Measurements from ENCODE around the gene TMCO4.
"Not testable (repeated sequence)": the region's sequence is repeated elsewhere in the genome, so short reads cannot be mapped to it uniquely, and the experiment has no call there.

The TMCO4 gene

DNA sequence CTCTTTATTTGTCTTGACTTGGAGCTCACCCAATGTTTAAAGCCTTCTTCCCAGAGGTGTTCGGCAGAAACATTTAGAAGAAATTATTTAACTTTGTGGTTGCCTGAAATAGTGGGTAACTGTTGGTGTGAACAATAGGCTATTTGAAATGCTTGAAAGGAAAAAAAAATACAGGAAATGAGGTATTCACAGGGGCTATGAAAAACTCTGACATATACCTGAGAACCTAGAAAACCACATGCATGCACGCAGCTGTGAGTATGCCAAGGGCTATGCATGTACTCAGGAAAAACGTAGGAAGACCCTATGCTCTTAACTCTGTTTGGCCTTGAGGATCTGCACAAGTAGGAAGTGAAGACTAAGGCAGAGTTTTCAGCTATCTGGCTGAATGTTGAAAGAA lies 31.7 kb upstream of the TMCO4 start:
- TF ChIP-seq Cebpa-rat (IDR thresholded peaks at IDR 0.05): no peak
- H3K4me1 ChIP-seq: peaks cover 0 to 1% (median 0%) of the 10 kb centered on the region in 10 experiments; a peak in 2 of 20 replicates

GRCh38 chr1:19828546-19828945 lies 28.8 kb upstream of the TMCO4 start:
- Histone ChIP-seq H3K27me3 (no peaks in the 10 kb centered on the region), H3K4me1 (no peaks in the 10 kb centered on the region), H3K27ac (no peak overlapping the region), H3K4me3 (no peak overlapping the region), H3K9me3 (replicated peaks in 1 of 11) (peaks cover 11 to 42% (median 27%) of the 10 kb centered on the region in 11 experiments), H3K4me2 (no peak overlapping the region), H4K20me1 (no peaks in the 10 kb centered on the region), H3K9ac (no peak overlapping the region), H3K36me3 (no peaks in the 10 kb centered on the region)
- no peak for TF ChIP-seq Cebpa-rat (IDR thresholded peaks at IDR 0.05)

More for the DNA sequence above, 31.7 kb upstream of the TMCO4 start:
- Histone ChIP-seq H4K20me1 (no peaks in the 10 kb centered on the region), H3K9me3 (replicated peaks in 1 of 11) (peaks cover 11 to 42% (median 27%) of the 10 kb centered on the region in 11 experiments), H3K9ac (no peak overlapping the region), H3K27ac (no peak overlapping the region), H3K36me3 (no peaks in the 10 kb centered on the region), H3K4me3 (no peak overlapping the region), H3K4me2 (no peak overlapping the region), H3K27me3 (no peaks in the 10 kb centered on the region)

DNA sequence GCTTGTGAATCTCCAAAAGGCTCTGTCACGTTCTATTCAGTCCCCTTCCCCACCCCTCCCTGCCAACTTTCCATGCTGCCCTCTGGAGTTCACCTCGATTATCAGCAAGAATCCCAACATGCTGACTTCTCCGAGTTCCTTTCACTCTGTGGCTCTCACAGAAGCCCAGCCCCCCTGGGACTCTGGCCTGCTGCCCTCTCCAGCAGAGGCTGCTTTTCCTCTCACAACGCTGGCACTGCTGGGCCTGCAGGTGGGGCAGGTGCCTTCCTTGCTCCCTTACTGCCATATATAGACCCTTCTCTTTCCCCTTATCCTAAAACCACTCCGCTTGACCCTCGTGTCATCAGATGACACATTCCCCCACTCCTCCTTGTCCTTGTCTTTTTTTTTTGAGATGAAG lies 25.6 kb upstream of the TMCO4 start:
- no peak overlapping the region for H3K9ac ChIP-seq
- TF ChIP-seq Cebpa-rat (IDR thresholded peaks at IDR 0.05): no peak
- H3K9me3 ChIP-seq (replicated peaks in 1 of 11): peaks cover 0 to 20% (median 8%) of the 10 kb centered on the region in 11 experiments; a peak in 10 of 22 replicates
- H3K36me3 ChIP-seq: no peaks in the 10 kb centered on the region
- no peak overlapping the region for H3K27ac ChIP-seq
- H3K27me3 ChIP-seq: no peaks in the 10 kb centered on the region
- no peak overlapping the region for H3K4me3 ChIP-seq
- no peak overlapping the region for H3K4me2 ChIP-seq
- no peaks in the 10 kb centered on the region for H3K4me1 ChIP-seq
- H4K20me1 ChIP-seq: no peaks in the 10 kb centered on the region

GRCh38 chr1:19824541-19824940 lies 24.8 kb upstream of the TMCO4 start:
- no peak for TF ChIP-seq Cebpa-rat (IDR thresholded peaks at IDR 0.05)
- no peak overlapping the region for H3K4me2 ChIP-seq
- no peak overlapping the region for H3K9ac ChIP-seq
- no peaks in the 10 kb centered on the region for H3K36me3 ChIP-seq
- no peaks in the 10 kb centered on the region for H3K27me3 ChIP-seq
- peaks cover 0 to 2% (median 2%) of the 10 kb centered on the region in 10 experiments; a peak in 7 of 20 replicates for H3K4me1 ChIP-seq
- no peak overlapping the region for H3K4me3 ChIP-seq
- H3K9me3 ChIP-seq (replicated peaks in 1 of 11): peaks cover 0 to 16% (median 7%) of the 10 kb centered on the region in 11 experiments; a peak in 10 of 22 replicates
- H3K27ac ChIP-seq: no peak overlapping the region
- no peaks in the 10 kb centered on the region for H4K20me1 ChIP-seq

GRCh38 chr1:19824036-19824435 lies 24.3 kb upstream of the TMCO4 start:
- no peaks in the 10 kb centered on the region for H3K27me3 ChIP-seq
- no peak overlapping the region for H3K27ac ChIP-seq
- no peaks in the 10 kb centered on the region for H3K36me3 ChIP-seq
- peaks cover 0 to 7% (median 7%) of the 10 kb centered on the region in 10 experiments; a peak in 9 of 20 replicates for H3K4me1 ChIP-seq
- H3K4me3 ChIP-seq: no peak overlapping the region
- TF ChIP-seq Cebpa-rat (IDR thresholded peaks at IDR 0.05): no peak
- no peaks in the 10 kb centered on the region for H4K20me1 ChIP-seq
- peaks cover 0 to 13% (median 6%) of the 10 kb centered on the region in 11 experiments; a peak in 9 of 22 replicates for H3K9me3 ChIP-seq (replicated peaks in 1 of 11)
- no peak overlapping the region for H3K9ac ChIP-seq
- H3K4me2 ChIP-seq: no peak overlapping the region

DNA sequence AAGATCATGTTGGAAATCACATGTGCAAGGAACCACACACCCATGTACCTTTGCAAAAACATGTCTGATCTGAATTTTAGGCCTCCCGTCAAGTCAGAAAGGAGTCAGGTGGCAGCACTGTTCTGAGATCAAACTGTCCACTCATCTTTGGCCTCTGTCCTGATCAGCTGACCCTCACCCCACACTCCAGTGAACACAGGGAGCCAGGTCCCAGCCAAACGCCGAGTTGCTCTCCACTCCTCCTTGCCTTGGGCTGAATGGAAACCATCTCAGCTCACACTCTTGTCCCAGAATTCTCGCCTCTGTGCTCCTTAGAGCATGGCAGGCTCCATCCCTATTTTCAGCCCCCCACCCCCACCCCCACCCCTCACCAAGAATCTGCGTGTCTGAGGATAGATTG lies 20.0 kb upstream of the TMCO4 start:
- no peak for TF ChIP-seq Cebpa-rat (IDR thresholded peaks at IDR 0.05)
- H3K4me1 ChIP-seq: peaks cover 0 to 26% (median 19%) of the 10 kb centered on the region in 10 experiments; a peak in 11 of 20 replicates
- H3K9me3 ChIP-seq (replicated peaks in 1 of 11): no peaks in the 10 kb centered on the region
- no peaks in the 10 kb centered on the region for H4K20me1 ChIP-seq
- H3K27me3 ChIP-seq: no peaks in the 10 kb centered on the region
- no peaks in the 10 kb centered on the region for H3K36me3 ChIP-seq
- peak overlapping the region in 4 of 11 experiments; percentile 3 to 37 (median 26); a peak in 5 of 22 replicates for H3K4me2 ChIP-seq
- no peak overlapping the region for H3K4me3 ChIP-seq
- H3K27ac ChIP-seq: no peak overlapping the region
- no peak overlapping the region for H3K9ac ChIP-seq

DNA sequence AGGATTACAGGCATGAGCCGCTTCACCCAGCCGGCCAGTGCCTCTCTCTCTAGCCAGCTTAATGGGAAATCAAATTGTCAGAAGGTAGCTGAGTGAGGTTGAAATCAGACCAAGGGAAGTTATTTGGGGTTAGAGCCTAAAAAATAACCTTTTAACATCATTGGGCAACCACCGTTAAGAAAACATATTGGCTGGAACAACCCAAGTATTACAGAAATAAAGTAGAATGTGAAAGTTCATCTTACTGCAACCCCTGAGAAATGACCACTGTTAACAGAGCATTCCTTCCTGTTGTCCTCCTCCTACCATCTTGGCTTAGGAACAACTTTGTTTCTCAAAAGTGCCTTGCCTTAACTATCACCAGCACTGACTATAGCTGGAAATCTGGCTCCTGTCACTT lies 18.6 kb upstream of the TMCO4 start:
- TF ChIP-seq Cebpa-rat (IDR thresholded peaks at IDR 0.05): no peak
- H3K27me3 ChIP-seq: no peaks in the 10 kb centered on the region

GRCh38 chr1:19817160-19817559 lies 17.4 kb upstream of the TMCO4 start:
- no peaks in the 10 kb centered on the region for H3K36me3 ChIP-seq
- no peaks in the 10 kb centered on the region for H3K9me3 ChIP-seq (replicated peaks in 1 of 11)
- no peak overlapping the region for H3K4me3 ChIP-seq
- no peak for TF ChIP-seq Cebpa-rat (IDR thresholded peaks at IDR 0.05)
- H3K4me2 ChIP-seq: no peak overlapping the region
- no peaks in the 10 kb centered on the region for H4K20me1 ChIP-seq
- H3K9ac ChIP-seq: no peak overlapping the region
- H3K27ac ChIP-seq: no peak overlapping the region
- no peaks in the 10 kb centered on the region for H3K27me3 ChIP-seq
- peaks cover 0 to 44% (median 33%) of the 10 kb centered on the region in 10 experiments; a peak in 14 of 20 replicates for H3K4me1 ChIP-seq

More for the DNA sequence above, 18.6 kb upstream of the TMCO4 start:
- Histone ChIP-seq H3K4me1 (peaks cover 0 to 40% (median 33%) of the 10 kb centered on the region in 10 experiments; a peak in 14 of 20 replicates), H3K4me2 (no peak overlapping the region), H3K36me3 (no peaks in the 10 kb centered on the region), H4K20me1 (no peaks in the 10 kb centered on the region), H3K27ac (no peak overlapping the region), H3K4me3 (no peak overlapping the region), H3K9me3 (replicated peaks in 1 of 11) (no peaks in the 10 kb centered on the region), H3K9ac (no peak overlapping the region)

DNA sequence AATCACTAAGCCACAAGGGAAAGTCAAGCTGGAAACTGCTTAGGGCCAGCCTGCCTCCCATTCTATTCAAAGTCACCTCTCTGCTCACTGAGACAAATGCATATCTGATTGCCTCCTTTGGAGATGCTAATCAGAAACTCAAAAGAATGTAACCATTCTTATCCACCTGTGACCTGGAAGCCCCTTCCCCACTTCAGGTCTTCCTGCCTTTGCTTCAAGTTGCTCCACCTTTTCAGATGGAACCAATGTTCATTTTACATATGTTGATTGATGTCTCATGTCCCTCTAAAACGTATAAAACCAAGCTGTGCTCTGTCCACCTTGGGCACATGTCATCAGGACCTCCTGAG lies 17.0 kb upstream of the TMCO4 start:
- H3K27me3 ChIP-seq; H3K36me3 ChIP-seq; H3K9ac ChIP-seq; H3K27ac ChIP-seq; H3K4me3 ChIP-seq; H3K4me2 ChIP-seq; H3K9me3 ChIP-seq (replicated peaks in 1 of 11); H4K20me1 ChIP-seq: not testable (repeated sequence)
- peaks cover 0 to 44% (median 33%) of the 10 kb centered on the region in 10 experiments; a peak in 14 of 20 replicates for H3K4me1 ChIP-seq
